Rectal smooth muscle tissue (tissue), 1 donor: ENCODE measurements around the gene PRR7.
A peak's percentile ranks its signal among the peaks of the same experiment; 100 is the strongest.

Experiments
- H3K27ac ChIP-seq: one replicate; pipeline ENCODE4 v1.7.0; 2013; ENCODE audit warnings: low read depth, low read length, inconsistent platforms
- H3K27me3 ChIP-seq: one replicate; pipeline ENCODE4 v1.7.0; 2013; ENCODE audit warnings: low read length; ENCODE audit not compliant: control insufficient read depth, insufficient read depth
- H3K36me3 ChIP-seq: one replicate; pipeline ENCODE4 v1.7.0; 2013; ENCODE audit warnings: low read length; ENCODE audit not compliant: control insufficient read depth, insufficient read depth
- H3K4me1 ChIP-seq: one replicate; pipeline ENCODE4 v1.7.0; 2013; ENCODE audit warnings: low read length; ENCODE audit not compliant: control insufficient read depth, insufficient read depth
- H3K4me3 ChIP-seq: one replicate; pipeline ENCODE4 v1.7.0; 2013; ENCODE audit warnings: low read length
- H3K9ac ChIP-seq: one replicate; pipeline ENCODE4 v1.7.0; 2013; ENCODE audit warnings: low read length

PRR7 gene

GRCh38 chr5:177444106-177445051 is 2.2 kb upstream of the PRR7 start:
- no peaks in the 10 kb centered on the region for H3K4me1 ChIP-seq

GRCh38 chr5:177445052-177445916 is 1.3 kb upstream of the PRR7 start:
- Histone ChIP-seq H3K36me3 (no peaks in the 10 kb centered on the region), H3K27ac (no peak overlapping the region), H3K9ac (no peak overlapping the region), H3K27me3 (peaks cover 8% of the 10 kb centered on the region), H3K4me3 (no peak overlapping the region), H3K4me1 (no peaks in the 10 kb centered on the region)

More at GRCh38 chr5:177444106-177445051, 2.2 kb upstream of the PRR7 start:
- H3K27me3 ChIP-seq = peaks cover 5% of the 10 kb centered on the region
- H3K4me3 ChIP-seq = no peak overlapping the region
- H3K9ac ChIP-seq = no peak overlapping the region
- H3K36me3 ChIP-seq = peaks cover 2% of the 10 kb centered on the region
- H3K27ac ChIP-seq = no peak overlapping the region

GRCh38 chr5:177445917-177446199 is 756 bp upstream of the PRR7 start:
- Histone ChIP-seq H3K4me3 (peak overlapping the region; percentile 50), H3K36me3 (no peaks in the 10 kb centered on the region), H3K4me1 (no peaks in the 10 kb centered on the region), H3K9ac (no peak overlapping the region), H3K27me3 (peaks cover 8% of the 10 kb centered on the region), H3K27ac (no peak overlapping the region)

GRCh38 chr5:177447066-177447610 is 524 bp downstream of the PRR7 start:
- no peaks in the 10 kb centered on the region for H3K36me3 ChIP-seq
- H3K9ac ChIP-seq = no peak overlapping the region
- no peak overlapping the region for H3K27ac ChIP-seq
- H3K4me3 ChIP-seq = peak overlapping the region; percentile 50
- peaks cover 11% of the 10 kb centered on the region for H3K27me3 ChIP-seq
- H3K4me1 ChIP-seq = no peaks in the 10 kb centered on the region

GRCh38 chr5:177447611-177448243 is 1.1 kb downstream of the PRR7 start:
- Histone ChIP-seq H3K4me1 (peaks cover under 1% of the 10 kb centered on the region), H3K27me3 (peaks cover 11% of the 10 kb centered on the region), H3K36me3 (no peaks in the 10 kb centered on the region), H3K4me3 (no peak overlapping the region), H3K9ac (no peak overlapping the region), H3K27ac (no peak overlapping the region)

- no peak overlapping the region for H3K27ac ChIP-seq
- no peak overlapping the region for H3K9ac ChIP-seq
- no peaks in the 10 kb centered on the region for H3K36me3 ChIP-seq
- peaks cover 2% of the 10 kb centered on the region for H3K4me1 ChIP-seq
- H3K4me3 ChIP-seq = no peak overlapping the region
- peaks cover 11% of the 10 kb centered on the region for H3K27me3 ChIP-seq
Observed at GRCh38 chr5:177448244-177448950, 1.8 kb downstream of the PRR7 start.

GRCh38 chr5:177449140-177450061 is 2.8 kb downstream of the PRR7 start:
- Histone ChIP-seq H3K9ac (no peak overlapping the region), H3K27me3 (peaks cover 11% of the 10 kb centered on the region), H3K36me3 (no peaks in the 10 kb centered on the region), H3K4me3 (no peak overlapping the region), H3K27ac (no peak overlapping the region), H3K4me1 (peaks cover 8% of the 10 kb centered on the region)

- Histone ChIP-seq H3K4me3 (no peak overlapping the region), H3K36me3 (no peaks in the 10 kb centered on the region), H3K4me1 (peaks cover 12% of the 10 kb centered on the region), H3K27ac (no peak overlapping the region), H3K9ac (no peak overlapping the region), H3K27me3 (peaks cover 11% of the 10 kb centered on the region)
Observed at GRCh38 chr5:177450667-177451424, 4.2 kb downstream of the PRR7 start.

- no peak overlapping the region for H3K9ac ChIP-seq
- no peak overlapping the region for H3K27ac ChIP-seq
- H3K36me3 ChIP-seq = no peaks in the 10 kb centered on the region
- H3K27me3 ChIP-seq = peaks cover 8% of the 10 kb centered on the region
- H3K4me1 ChIP-seq = peaks cover 19% of the 10 kb centered on the region
- no peak overlapping the region for H3K4me3 ChIP-seq
Observed at GRCh38 chr5:177452688-177453638, 6.3 kb downstream of the PRR7 start.

- no peaks in the 10 kb centered on the region for H3K36me3 ChIP-seq
- peaks cover 19% of the 10 kb centered on the region for H3K4me1 ChIP-seq
- H3K4me3 ChIP-seq = peak overlapping the region; percentile 57
- no peak overlapping the region for H3K9ac ChIP-seq
- H3K27ac ChIP-seq = no peak overlapping the region
- H3K27me3 ChIP-seq = peaks cover 6% of the 10 kb centered on the region
Observed at GRCh38 chr5:177453852-177454396, 7.3 kb downstream of the PRR7 start.
